Measurements from ENCODE around the gene CBFA2T3.

Gene CBFA2T3

GRCh38 chr16:88971371-88972097 is 5.5 kb downstream of the CBFA2T3 start:
- H3K4me3 ChIP-seq (replicated peaks; ENCODE audit: insufficient read depth, low read length), result no peak overlapping the region
- DNase-seq (ENCODE audit: low read depth in 1 of 2, low spot score in 1 of 2), result no peak
- TF ChIP-seq POLR2AphosphoS5 (IDR thresholded peaks at IDR 0.05; ENCODE audit: low read depth) (no peak), REST (IDR thresholded peaks at IDR 0.05; ENCODE audit: insufficient replicate concordance, low read depth) (no peak), GABPA (IDR thresholded peaks at IDR 0.05; ENCODE audit: low read depth) (no peak), CTCF (IDR thresholded peaks at IDR 0.05; ENCODE audit: insufficient read depth, low read length) (no peak), SPI1 (IDR thresholded peaks at IDR 0.05; ENCODE audit: borderline replicate concordance, low read depth) (no peak)
- H3K27me3 ChIP-seq (ENCODE audit: insufficient read depth, poor library complexity, severe bottlenecking), result no peaks in the 10 kb centered on the region
- H3K27ac ChIP-seq (replicated peaks), result no peak overlapping the region

GRCh38 chr16:88970539-88971065 is 6.4 kb downstream of the CBFA2T3 start:
- no peak overlapping the region for H3K27ac ChIP-seq (replicated peaks)

More at GRCh38 chr16:88970539-88971065, 6.4 kb downstream of the CBFA2T3 start:
- no peaks in the 10 kb centered on the region for H3K27me3 ChIP-seq (ENCODE audit: insufficient read depth, poor library complexity, severe bottlenecking)
- no peak for DNase-seq (ENCODE audit: low read depth in 1 of 2, low spot score in 1 of 2)
- no peak overlapping the region for H3K4me3 ChIP-seq (replicated peaks; ENCODE audit: insufficient read depth, low read length)
- TF ChIP-seq POLR2AphosphoS5 (IDR thresholded peaks at IDR 0.05; ENCODE audit: low read depth) (no peak), CTCF (IDR thresholded peaks at IDR 0.05; ENCODE audit: insufficient read depth, low read length) (no peak), SPI1 (IDR thresholded peaks at IDR 0.05; ENCODE audit: borderline replicate concordance, low read depth) (no peak), GABPA (IDR thresholded peaks at IDR 0.05; ENCODE audit: low read depth) (no peak), REST (IDR thresholded peaks at IDR 0.05; ENCODE audit: insufficient replicate concordance, low read depth) (no peak)

Data from HL-60 (cell line).